BE2C (cell line): ENCODE measurements around the gene IGSF1.

Source experiments
- DNase-seq: peaks from one replicate; pipeline ENCODE4 v3.0.0-alpha.2; 2020
- H3K27me3 ChIP-seq: fragments of 250-450 bp; sonication (Bioruptor Pico); 2 replicates; pipeline ENCODE4 v1.5.1; 2020; ENCODE audit warnings: mild to moderate bottlenecking
- H3K36me3 ChIP-seq: fragments of 250-450 bp; sonication (Bioruptor Pico); 2 replicates; pipeline ENCODE4 v1.5.1; 2020; ENCODE audit warnings: mild to moderate bottlenecking
- H3K4me1 ChIP-seq: fragments of 250-450 bp; sonication (Bioruptor Pico); 2 replicates; pipeline ENCODE4 v1.5.1; 2020
- H3K4me3 ChIP-seq: 2 replicates; pipeline ENCODE4 v1.5.1; 2011; ENCODE audit warnings: low read depth, low read length
- H3K9me3 ChIP-seq: fragments of 250-450 bp; sonication (Bioruptor Pico); 2 replicates; pipeline ENCODE4 v1.5.1; 2020
- CTCF ChIP-seq: IDR thresholded peaks from 2 replicates; pipeline ENCODE4 v1.5.1; 2012; ENCODE audit warnings: mild to moderate bottlenecking, low read depth, low read length

Gene IGSF1

GRCh38 chrX:131317326-131317725 is 28.2 kb upstream of the IGSF1 start:
- H3K9me3 ChIP-seq: no peaks in the 10 kb centered on the region
- no peaks in the 10 kb centered on the region for H3K36me3 ChIP-seq
- no peaks in the 10 kb centered on the region for H3K27me3 ChIP-seq
- no peak overlapping the region for H3K4me3 ChIP-seq
- no peak for TF ChIP-seq CTCF
- H3K4me1 ChIP-seq: no peaks in the 10 kb centered on the region
- no peak for DNase-seq

GRCh38 chrX:131316260-131316659 is 27.2 kb upstream of the IGSF1 start:
- no peak overlapping the region for H3K4me3 ChIP-seq
- no peaks in the 10 kb centered on the region for H3K9me3 ChIP-seq
- H3K4me1 ChIP-seq: no peaks in the 10 kb centered on the region
- no peak for DNase-seq
- H3K27me3 ChIP-seq: no peaks in the 10 kb centered on the region
- no peaks in the 10 kb centered on the region for H3K36me3 ChIP-seq
- TF ChIP-seq CTCF: no peak

GRCh38 chrX:131308980-131309379 is 19.9 kb upstream of the IGSF1 start:
- no peak for DNase-seq
- H3K4me1 ChIP-seq: no peaks in the 10 kb centered on the region
- no peaks in the 10 kb centered on the region for H3K27me3 ChIP-seq
- TF ChIP-seq CTCF: no peak
- no peaks in the 10 kb centered on the region for H3K36me3 ChIP-seq
- no peak overlapping the region for H3K4me3 ChIP-seq
- H3K9me3 ChIP-seq: no peaks in the 10 kb centered on the region

GRCh38 chrX:131306601-131307000 is 17.5 kb upstream of the IGSF1 start:
- H3K4me3 ChIP-seq: no peak overlapping the region
- H3K27me3 ChIP-seq: no peaks in the 10 kb centered on the region
- no peak for DNase-seq
- TF ChIP-seq CTCF: no peak
- H3K4me1 ChIP-seq: no peaks in the 10 kb centered on the region
- H3K36me3 ChIP-seq: no peaks in the 10 kb centered on the region
- no peaks in the 10 kb centered on the region for H3K9me3 ChIP-seq

- DNase-seq: no peak
- Histone ChIP-seq H3K4me1 (no peaks in the 10 kb centered on the region), H3K4me3 (no peak overlapping the region), H3K36me3 (no peaks in the 10 kb centered on the region), H3K9me3 (no peaks in the 10 kb centered on the region), H3K27me3 (no peaks in the 10 kb centered on the region)
- TF ChIP-seq CTCF: no peak
Measured at GRCh38 chrX:131305926-131306325, 16.8 kb upstream of the IGSF1 start.

- no peaks in the 10 kb centered on the region for H3K36me3 ChIP-seq
- H3K4me1 ChIP-seq: no peaks in the 10 kb centered on the region
- no peak overlapping the region for H3K4me3 ChIP-seq
- no peaks in the 10 kb centered on the region for H3K9me3 ChIP-seq
- TF ChIP-seq CTCF: no peak
- H3K27me3 ChIP-seq: no peaks in the 10 kb centered on the region
- no peak for DNase-seq
Measured at GRCh38 chrX:131302701-131303100, 13.6 kb upstream of the IGSF1 start.
